Stimulated activated CD8-positive, alpha-beta memory T cell treated with anti-CD3 and anti-CD28 coated beads, Interleukin-12 subunit alpha, Interleukin-12 subunit beta, amount 100 ng/mL, for 1 hour (primary cell): Measurements from ENCODE around the gene RIN3.
A peak's percentile ranks its signal among the peaks of the same experiment; 100 is the strongest.

Experiments used
- DNase-seq: peaks from one replicate; pipeline ENCODE4 v3.0.0-alpha.2; 2020; ENCODE audit warnings: low read depth

The RIN3 gene

GRCh38 chr14:92597906-92598905 is 84.6 kb downstream of the RIN3 start:
- no peak for DNase-seq

GRCh38 chr14:92599811-92600210 is 86.2 kb downstream of the RIN3 start:
- no peak for DNase-seq

- DNase-seq: no peak
Measured at GRCh38 chr14:92600318-92601053, 86.9 kb downstream of the RIN3 start.

GRCh38 chr14:92601131-92601710 is 87.6 kb downstream of the RIN3 start:
- no peak for DNase-seq

GRCh38 chr14:92601757-92602417 is 88.3 kb downstream of the RIN3 start:
- no peak for DNase-seq

- peak; percentile 34 for DNase-seq
Measured at GRCh38 chr14:92603309-92604242, 90.0 kb downstream of the RIN3 start.

GRCh38 chr14:92605274-92605940 is 91.8 kb downstream of the RIN3 start:
- DNase-seq: no peak

- no peak for DNase-seq
Measured at GRCh38 chr14:92607251-92607650, 93.7 kb downstream of the RIN3 start.

GRCh38 chr14:92607702-92608429 is 94.3 kb downstream of the RIN3 start:
- no peak for DNase-seq

GRCh38 chr14:92609955-92610354 is 96.4 kb downstream of the RIN3 start:
- no peak for DNase-seq

- no peak for DNase-seq
Measured at GRCh38 chr14:92610849-92611271, 97.3 kb downstream of the RIN3 start.

- peak; percentile 57 for DNase-seq
Measured at GRCh38 chr14:92613008-92613658, 99.6 kb downstream of the RIN3 start.

GRCh38 chr14:92613681-92614260 is 100.2 kb downstream of the RIN3 start:
- DNase-seq: no peak

GRCh38 chr14:92615451-92615850 is 101.9 kb downstream of the RIN3 start:
- DNase-seq: peak; percentile 54

GRCh38 chr14:92616178-92616577 is 102.6 kb downstream of the RIN3 start:
- no peak for DNase-seq

- DNase-seq: no peak
Measured at GRCh38 chr14:92617581-92617980, 104.0 kb downstream of the RIN3 start.

- DNase-seq: no peak
Measured at GRCh38 chr14:92619671-92620456, 106.3 kb downstream of the RIN3 start.

- no peak for DNase-seq
Measured at GRCh38 chr14:92622311-92622710, 108.7 kb downstream of the RIN3 start.
